Limb (tissue), 2 donors: ENCODE results near the gene PABPC1L.

Experiments
- DNase-seq, 2 donors: peaks; one replicate each; pipeline ENCODE4 v3.0.0-alpha.2; 2016; ENCODE audit errors: extremely low spot score in 2 of 2

PABPC1L gene

DNA sequence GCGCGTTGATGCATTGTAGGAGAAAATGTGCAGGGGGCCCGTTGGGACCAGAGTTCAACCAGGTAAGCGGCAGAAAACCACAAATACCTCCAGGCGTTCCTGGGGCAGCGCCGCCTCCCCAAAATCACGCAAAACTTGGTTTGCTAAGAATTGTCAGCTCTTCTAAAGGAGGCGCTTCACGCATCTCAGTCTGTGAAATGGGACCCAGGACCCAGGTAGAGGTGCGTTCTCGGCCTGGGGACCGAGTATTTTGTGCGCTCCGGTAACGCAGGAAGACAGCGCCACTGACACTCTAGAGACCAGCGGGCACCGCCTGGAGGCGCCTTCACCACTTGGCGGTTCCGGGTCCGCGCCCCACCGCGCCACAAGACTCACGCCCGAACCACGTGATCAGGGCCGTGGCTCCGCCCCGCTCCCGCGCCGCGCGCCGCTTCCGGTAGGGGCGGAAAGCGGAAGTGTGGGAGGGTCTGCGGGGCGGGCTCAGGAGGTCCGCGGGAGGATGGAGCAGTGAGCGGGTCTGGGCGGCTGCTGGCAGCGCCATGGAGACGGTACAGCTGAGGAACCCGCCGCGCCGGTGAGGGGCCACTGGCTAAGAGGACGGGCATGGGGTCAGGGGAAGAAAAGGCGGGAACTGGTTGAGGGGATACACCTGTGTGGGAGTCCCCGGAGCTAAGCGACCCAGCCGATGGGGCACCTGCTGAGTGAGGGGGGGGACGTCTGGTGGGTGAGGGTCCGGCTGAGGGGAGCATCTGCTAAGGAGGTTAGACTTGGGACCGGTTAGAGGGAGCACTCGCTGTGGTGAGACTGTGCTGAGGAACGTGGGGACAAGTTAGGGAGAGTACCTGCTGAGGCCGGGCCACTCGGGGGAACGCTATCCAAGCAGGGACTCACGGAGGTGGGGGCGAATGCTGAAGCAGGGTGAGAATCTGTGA lies 56.4 kb downstream of the PABPC1L start, which contains the start of gene STK4:
STK4 (plus strand) TSS at position 483 of the 932 bp plus-strand sequence; CDS start at position 540, 57 bp downstream.
- peak; percentile 93 to 96 for DNase-seq

DNA sequence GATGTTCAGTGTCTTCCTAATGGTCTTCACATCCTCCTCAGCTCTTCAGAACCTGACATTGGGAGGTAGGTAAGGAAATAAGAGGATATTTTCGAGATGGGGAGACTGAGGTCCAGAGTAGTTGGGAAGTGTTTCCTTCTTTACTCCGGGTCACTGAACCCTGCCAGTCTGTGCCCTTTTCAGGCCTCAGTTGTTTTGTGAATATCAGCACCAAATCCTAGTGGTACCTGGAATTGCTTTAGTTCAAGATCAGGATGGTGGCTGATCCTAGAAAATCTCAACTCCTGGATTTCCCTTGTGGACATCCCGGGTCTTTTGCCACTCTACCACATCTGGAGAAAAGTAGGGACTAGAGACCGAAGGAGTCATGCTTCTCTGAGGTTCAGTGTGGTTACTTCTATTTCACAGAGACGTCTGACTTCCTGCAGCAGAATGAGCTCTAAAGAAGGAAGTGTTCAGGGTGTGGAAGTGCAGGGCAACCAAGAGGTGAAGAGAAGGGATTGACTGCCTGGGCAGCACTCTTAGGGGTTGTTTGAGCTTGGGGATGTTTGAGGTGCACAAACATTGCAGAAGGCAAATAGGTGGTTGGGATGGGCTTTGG lies 57.4 kb downstream of the PABPC1L start:
- no peak for DNase-seq

DNA sequence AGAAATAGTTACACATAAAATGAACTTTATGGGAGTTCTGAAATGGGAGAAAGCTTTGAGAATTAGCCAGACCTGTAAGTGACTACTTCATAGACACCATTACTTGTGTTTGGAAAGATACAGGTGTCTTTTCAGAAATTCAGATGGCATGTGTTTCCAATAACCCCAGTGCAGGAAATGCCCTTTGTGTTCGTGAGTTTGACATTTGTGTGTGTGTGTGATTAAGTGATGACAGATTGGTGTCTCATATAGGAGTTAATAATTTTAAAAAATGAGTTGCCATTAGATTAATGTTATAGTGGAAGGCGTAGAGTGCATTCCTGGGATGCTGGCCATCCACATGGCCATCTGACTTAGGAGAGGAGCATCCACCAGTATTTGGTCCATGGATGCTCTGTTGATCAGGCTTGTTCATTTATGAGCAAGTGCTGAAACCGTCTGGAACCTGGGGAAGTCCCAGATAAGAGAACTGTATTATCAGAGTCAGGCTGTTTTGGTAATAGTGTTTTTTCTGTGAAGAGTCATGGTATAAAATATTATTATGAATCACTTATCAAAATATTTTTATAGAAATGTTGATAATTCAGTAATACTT lies 59.5 kb downstream of the PABPC1L start:
- no peak for DNase-seq

DNA sequence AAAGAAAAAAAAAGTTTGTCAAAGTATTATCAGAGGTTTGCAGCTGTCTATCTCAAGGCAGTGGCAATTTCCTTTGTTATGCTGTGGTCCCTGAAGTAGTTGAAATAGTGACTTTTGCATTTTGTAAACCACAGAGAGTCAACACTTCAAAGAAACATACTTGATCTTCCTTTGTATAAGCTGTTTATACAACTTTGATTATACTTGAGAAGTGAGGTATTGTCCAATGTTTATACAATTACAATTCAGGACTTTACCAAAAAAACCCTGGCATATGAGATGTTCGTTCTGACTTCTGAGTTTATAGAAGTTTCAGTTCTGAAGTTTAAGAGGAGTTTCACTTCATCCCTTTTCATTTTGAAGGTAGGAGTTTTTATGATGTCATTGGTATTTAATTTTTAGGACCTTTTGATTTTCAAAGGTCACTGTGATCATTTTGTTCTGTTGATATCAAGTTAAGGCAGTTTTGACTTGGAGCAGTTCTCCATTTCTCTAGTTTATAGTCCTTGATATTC lies 60.4 kb downstream of the PABPC1L start:
- no peak for DNase-seq

DNA sequence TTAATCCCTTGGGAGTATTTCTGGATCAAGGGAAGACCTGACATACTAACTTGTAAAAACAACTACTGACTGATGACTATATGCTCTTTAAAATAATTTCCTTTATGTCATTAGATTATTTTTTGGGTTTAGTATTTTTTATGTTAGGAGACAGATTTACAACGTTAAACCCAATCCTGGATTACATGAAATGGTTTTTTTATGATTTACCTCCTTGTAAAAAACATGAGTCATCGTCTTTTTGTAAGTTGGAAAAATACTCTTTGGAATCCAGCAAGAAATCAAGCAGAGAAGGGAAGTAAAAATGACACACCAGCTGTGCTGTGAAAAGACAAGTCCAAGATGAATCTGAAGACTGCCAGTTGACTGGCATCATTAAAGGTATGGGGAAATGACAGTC lies 63.2 kb downstream of the PABPC1L start:
- DNase-seq = no peak

DNA sequence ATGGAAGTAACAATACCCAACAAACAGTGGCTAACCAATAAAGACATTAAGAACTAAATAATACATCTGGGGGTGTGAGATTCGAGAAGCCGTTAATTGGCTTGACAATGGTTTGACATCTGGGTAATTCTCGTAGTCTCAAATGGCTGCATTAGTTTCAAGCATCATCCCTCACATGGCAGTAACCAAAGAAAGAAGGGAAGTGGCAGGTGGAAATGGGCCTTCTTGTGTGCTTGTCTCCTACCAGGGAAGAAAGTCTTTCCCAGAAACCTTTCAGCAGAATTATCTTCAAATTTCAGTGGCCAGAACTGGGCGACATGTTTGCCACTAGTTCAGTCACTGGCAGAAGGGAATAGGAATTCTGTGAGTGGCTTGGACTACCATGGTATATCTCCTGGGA lies 66.8 kb downstream of the PABPC1L start:
- DNase-seq = no peak

DNA sequence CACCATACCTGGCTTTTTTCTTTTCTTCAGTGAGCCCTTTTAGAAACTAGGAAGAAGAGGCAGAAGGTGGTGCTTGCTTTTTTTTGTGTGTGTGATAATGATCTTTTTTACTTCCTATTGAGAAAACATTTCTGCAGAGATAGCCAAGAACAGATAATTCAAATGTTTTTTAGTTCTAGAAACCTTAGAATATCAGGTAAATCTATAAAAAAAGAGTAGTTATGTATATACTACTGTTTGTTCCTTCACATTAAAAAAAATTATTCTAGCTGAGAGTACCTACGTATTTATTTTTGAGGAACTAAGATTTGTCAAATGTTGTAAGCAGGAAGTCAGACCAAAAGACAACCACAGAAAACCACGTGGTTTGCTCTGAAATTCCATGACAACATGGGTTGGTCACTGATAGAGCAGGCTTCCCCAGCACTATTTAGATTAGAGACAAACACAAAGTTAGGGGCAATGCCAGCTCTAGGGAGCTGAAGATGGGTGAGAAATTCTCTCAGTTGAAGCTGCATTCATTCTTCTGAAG lies 69.3 kb downstream of the PABPC1L start:
- no peak for DNase-seq

- DNase-seq = no peak
Observed at GRCh38 chr20:44981736-44982406, 72.0 kb downstream of the PABPC1L start.

GRCh38 chr20:44983093-44983674 lies 73.3 kb downstream of the PABPC1L start:
- no peak for DNase-seq

- DNase-seq = no peak
Observed at GRCh38 chr20:44988631-44989171, 78.8 kb downstream of the PABPC1L start.
